ENCODE data around the gene GPR179.

Gene GPR179

GRCh38 chr17:38343608-38344419 lies at the start of gene GPR179:
Gene GPR179, minus strand, starts transcription at chr17:38343956. Its CDS starts 167 bp downstream, at chr17:38343789.
- no peak within 1 kb of the TSS for H3K27ac ChIP-seq
- no peak for DNase-seq (ENCODE audit: low read depth, low spot score)

GRCh38 chr17:38379448-38379847 lies 35.7 kb upstream of the GPR179 start:
- DNase-seq (ENCODE audit: low read depth, low spot score), result no peak
- peak overlapping the region; percentile 6 for H3K27ac ChIP-seq

- H3K27ac ChIP-seq, result no peak overlapping the region
- DNase-seq (ENCODE audit: low read depth, low spot score), result no peak
Observed at GRCh38 chr17:38369124-38369886, 25.5 kb upstream of the GPR179 start.

DNA sequence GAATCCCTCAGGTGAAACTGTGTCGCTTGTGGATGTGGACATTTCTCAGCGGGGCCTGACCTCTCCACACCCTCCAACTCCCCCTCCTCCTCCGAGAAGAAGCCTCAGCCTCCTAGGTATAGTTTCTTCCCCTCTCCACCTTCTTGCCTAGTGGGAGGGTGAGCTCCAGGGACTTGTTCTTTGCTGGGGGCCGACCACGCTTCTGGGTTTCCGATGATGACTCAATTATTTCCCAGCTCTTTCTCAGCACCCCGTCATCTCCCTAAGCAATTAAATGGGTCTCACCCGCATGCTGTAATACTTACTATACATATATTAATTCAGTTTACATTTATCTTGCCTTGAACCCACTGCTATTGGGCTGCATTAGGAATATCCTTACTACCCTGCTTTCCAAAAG lies 21.0 kb upstream of the GPR179 start:
- no peak overlapping the region for H3K27ac ChIP-seq
- no peak for DNase-seq (ENCODE audit: low read depth, low spot score)

- H3K27ac ChIP-seq, result no peak overlapping the region
- no peak for DNase-seq (ENCODE audit: low read depth, low spot score)
Observed at GRCh38 chr17:38363016-38363415, 19.3 kb upstream of the GPR179 start.

GRCh38 chr17:38361694-38362465 lies 18.1 kb upstream of the GPR179 start:
- peak overlapping the region; percentile 60 for H3K27ac ChIP-seq
- DNase-seq (ENCODE audit: low read depth, low spot score), result peak; percentile 26

- H3K27ac ChIP-seq, result peak overlapping the region; percentile 21
- DNase-seq (ENCODE audit: low read depth, low spot score), result no peak
Observed at GRCh38 chr17:38358586-38359513, 15.1 kb upstream of the GPR179 start.

GRCh38 chr17:38357486-38358123 lies 13.8 kb upstream of the GPR179 start:
- no peak for DNase-seq (ENCODE audit: low read depth, low spot score)
- no peak overlapping the region for H3K27ac ChIP-seq

- no peak for DNase-seq (ENCODE audit: low read depth, low spot score)
- no peak overlapping the region for H3K27ac ChIP-seq
Observed at GRCh38 chr17:38355251-38355650, 11.5 kb upstream of the GPR179 start.

DNA sequence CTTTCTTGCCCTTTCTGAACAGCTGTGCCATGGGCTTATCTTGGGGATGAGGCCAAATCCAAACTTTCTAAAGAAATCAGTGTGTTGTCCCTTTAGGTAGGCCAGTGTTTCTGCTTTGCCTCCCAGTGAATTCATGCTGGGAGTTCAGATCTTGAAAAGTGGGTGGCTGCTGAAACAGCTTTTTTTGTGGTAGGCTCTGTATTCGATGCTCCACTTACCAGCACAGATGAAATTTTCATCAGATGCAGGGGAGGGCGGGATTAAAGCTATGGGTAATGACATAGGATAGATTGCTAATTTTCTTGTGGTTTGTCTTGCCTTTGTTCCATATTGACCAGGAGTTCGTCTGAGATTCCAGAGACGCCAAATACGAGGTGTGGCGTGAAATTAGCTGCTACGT lies 10.7 kb upstream of the GPR179 start:
- no peak overlapping the region for H3K27ac ChIP-seq
- no peak for DNase-seq (ENCODE audit: low read depth, low spot score)

DNA sequence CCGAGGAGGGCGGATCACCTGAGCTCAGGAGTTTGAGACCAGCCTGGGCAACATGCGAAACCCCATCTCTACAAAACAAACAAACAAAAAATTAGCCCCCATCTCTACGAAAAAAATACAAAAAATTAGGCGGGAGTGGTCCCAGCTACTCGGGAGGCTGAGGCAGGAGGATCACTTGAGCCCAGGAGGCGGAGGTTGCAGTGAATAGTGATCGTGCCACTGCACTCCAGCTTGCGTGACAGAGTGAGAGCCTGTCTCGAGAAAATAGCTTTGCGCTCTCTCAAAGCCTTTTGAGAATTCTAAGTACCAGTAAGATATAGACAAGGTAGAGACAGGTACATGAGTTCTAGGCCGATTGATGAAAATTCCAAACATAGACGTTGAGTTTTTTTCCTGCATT lies 9.9 kb upstream of the GPR179 start:
- DNase-seq (ENCODE audit: low read depth, low spot score), result no peak
- no peak overlapping the region for H3K27ac ChIP-seq

DNA sequence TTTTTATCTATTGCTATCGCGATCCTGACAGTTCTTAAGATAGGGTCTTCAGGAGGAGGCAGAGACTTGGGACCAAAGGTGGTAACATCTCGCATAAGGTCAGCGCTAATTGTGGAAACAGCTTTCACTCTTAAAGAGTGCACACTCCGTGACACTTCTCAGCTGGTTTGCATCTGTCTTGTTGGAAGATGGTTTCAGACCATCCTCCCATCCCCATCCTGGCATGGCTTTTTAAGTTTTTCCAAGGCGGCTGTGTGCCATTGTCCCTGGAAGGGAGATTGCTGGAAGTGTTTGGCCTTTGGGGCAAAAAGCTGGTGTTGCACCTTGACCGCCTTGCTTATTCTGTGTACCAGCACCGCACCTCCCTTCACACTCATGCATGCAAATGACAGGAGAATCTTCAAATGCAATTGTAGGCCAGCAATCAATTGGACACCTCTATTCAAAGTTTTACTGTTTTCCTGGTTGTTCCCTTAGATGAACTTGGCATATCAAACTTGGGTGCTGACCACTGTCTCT lies 9.4 kb upstream of the GPR179 start:
- no peak overlapping the region for H3K27ac ChIP-seq
- DNase-seq (ENCODE audit: low read depth, low spot score), result no peak

GRCh38 chr17:38352245-38353085 lies 8.7 kb upstream of the GPR179 start:
- H3K27ac ChIP-seq, result peak overlapping the region; percentile 48

DNA sequence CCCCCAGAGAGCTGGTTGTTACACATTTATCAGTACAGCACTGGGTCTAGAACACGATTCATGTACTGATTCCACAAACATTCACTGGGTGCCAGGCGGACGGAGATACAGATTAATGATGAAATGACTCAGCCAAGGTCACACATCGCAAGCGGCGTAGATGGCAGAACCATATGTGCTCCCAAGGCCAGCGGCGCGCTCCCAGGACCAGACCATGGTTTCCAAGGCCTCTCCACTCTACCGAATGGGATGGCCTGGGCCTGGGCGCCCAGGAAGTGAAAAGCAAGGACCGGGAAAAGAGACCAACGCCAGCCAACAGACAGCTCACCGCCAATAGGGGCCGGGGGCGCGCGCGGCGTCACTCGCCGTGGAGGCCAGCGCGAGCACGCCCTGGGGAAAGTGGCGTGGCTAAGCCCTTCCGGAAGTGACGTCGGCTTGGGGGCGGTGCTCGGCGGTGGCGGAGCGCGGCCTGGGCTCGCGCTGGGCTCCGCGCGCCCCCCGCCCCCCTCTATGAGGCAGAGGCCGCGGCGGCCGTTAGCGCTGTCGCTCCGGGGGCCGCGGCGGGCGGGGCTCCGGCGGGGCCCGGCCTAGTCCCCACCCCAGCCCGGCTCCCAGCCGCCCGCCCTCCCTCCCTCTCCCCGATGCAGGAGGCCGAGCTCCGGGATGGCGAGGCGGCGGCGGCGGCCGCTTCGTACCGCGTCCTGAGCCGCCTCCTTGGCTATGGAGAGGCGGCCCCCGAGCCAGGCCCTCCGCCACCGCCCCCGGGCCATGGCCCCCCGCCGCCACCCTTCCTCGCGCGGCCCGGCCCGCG lies 7.9 kb upstream of the GPR179 start, which contains the start of gene SOCS7:
Gene SOCS7, plus strand, starts transcription at position 433 of the 811 bp plus-strand sequence. Its CDS starts 209 bp downstream, at position 642.
- peak within 1 kb of the TSS; percentile 48 for H3K27ac ChIP-seq
- DNase-seq (ENCODE audit: low read depth, low spot score), result no peak

More at GRCh38 chr17:38352245-38353085, 8.7 kb upstream of the GPR179 start:
- no peak for DNase-seq (ENCODE audit: low read depth, low spot score)

GRCh38 chr17:38350035-38350434 lies 6.3 kb upstream of the GPR179 start:
- DNase-seq (ENCODE audit: low read depth, low spot score), result no peak

GRCh38 chr17:38349097-38349730 lies 5.5 kb upstream of the GPR179 start:
- H3K27ac ChIP-seq, result no peak overlapping the region
- DNase-seq (ENCODE audit: low read depth, low spot score), result no peak

More at GRCh38 chr17:38350035-38350434, 6.3 kb upstream of the GPR179 start:
- H3K27ac ChIP-seq, result no peak overlapping the region

DNA sequence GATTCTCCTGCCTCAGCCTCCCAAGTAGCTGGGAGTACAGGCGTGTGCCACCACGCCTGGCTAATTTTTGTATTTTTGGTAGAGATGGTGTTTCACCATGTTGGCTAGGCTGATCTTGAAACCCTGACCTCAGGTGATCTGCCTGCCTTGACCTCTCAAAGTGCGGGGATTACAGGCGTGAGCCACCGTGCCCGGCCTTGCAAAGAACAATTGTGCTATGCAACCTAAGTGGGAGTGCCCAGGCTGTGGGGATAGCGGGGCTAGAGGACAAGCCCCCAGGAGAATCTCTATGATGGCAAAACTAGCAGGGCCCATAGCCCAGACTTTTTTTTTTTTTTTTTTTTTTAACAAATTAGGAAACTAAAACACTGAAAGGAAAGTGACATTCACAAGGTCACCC lies 2.0 kb upstream of the GPR179 start:
- H3K27ac ChIP-seq, result no peak overlapping the region
- no peak for DNase-seq (ENCODE audit: low read depth, low spot score)

Measured in epithelial cell of prostate (primary cell).